AG10803 (cell line): ENCODE results near the gene B4GALNT3.
A peak's percentile ranks its signal among the peaks of the same experiment; 100 is the strongest.

ENCODE experiments used
- DNase-seq: peaks from one replicate; pipeline ENCODE4 v3.0.0; 2010; ENCODE audit warnings: low read depth
- H3K4me3 ChIP-seq: 2 replicates; pipeline ENCODE4 v1.5.1; 2011; ENCODE audit warnings: mild to moderate bottlenecking, low read length, control low read depth
- CTCF ChIP-seq: conservative IDR thresholded peaks from 2 replicates; pipeline ENCODE4 v1.5.1; 2011; ENCODE audit warnings: mild to moderate bottlenecking, low read length, control low read depth, inconsistent platforms

B4GALNT3 gene

GRCh38 chr12:562634-563033 lies 102.9 kb downstream of the B4GALNT3 start:
- TF ChIP-seq CTCF, result no peak
- H3K4me3 ChIP-seq, result no peak overlapping the region
- DNase-seq, result no peak

GRCh38 chr12:563250-563781 lies 103.6 kb downstream of the B4GALNT3 start:
- no peak for TF ChIP-seq CTCF
- DNase-seq, result peak; percentile 40
- no peak overlapping the region for H3K4me3 ChIP-seq

GRCh38 chr12:563787-564298 lies 104.1 kb downstream of the B4GALNT3 start:
- no peak for DNase-seq
- no peak for TF ChIP-seq CTCF
- H3K4me3 ChIP-seq, result no peak overlapping the region

- no peak for DNase-seq
These were observed 105.4 kb downstream of the B4GALNT3 start for GRCh38 chr12:565161-565560.

GRCh38 chr12:565589-566105 lies 105.9 kb downstream of the B4GALNT3 start:
- no peak for TF ChIP-seq CTCF
- H3K4me3 ChIP-seq, result no peak overlapping the region
- DNase-seq, result no peak

More at GRCh38 chr12:565161-565560, 105.4 kb downstream of the B4GALNT3 start:
- H3K4me3 ChIP-seq, result no peak overlapping the region
- no peak for TF ChIP-seq CTCF

GRCh38 chr12:568486-568885 lies 108.7 kb downstream of the B4GALNT3 start:
- no peak overlapping the region for H3K4me3 ChIP-seq
- no peak for TF ChIP-seq CTCF
- DNase-seq, result no peak

GRCh38 chr12:569091-569676 lies 109.4 kb downstream of the B4GALNT3 start:
- H3K4me3 ChIP-seq, result no peak overlapping the region; the same call in 1 of the 2 replicates
- no peak for TF ChIP-seq CTCF
- no peak for DNase-seq
